Measurements from ENCODE around the gene OR4N5.
"Not testable (repeated sequence)": the region's sequence is repeated elsewhere in the genome, so short reads cannot be mapped to it uniquely, and the experiment has no call there.

- TF ChIP-seq POLR2A, CTCF (IDR thresholded peaks at IDR 0.05): not testable (repeated sequence)
Measured at GRCh38 chr14:20169852-20170251, 31.2 kb downstream of the OR4N5 start.
